ENCODE data around the gene KCTD5.

KCTD5 gene

GRCh38 chr16:2734844-2735515, 52.7 kb downstream of the KCTD5 start:
- DNase-seq, result no peak

- DNase-seq, result no peak
Measured at GRCh38 chr16:2736476-2737237, 54.3 kb downstream of the KCTD5 start.

DNA sequence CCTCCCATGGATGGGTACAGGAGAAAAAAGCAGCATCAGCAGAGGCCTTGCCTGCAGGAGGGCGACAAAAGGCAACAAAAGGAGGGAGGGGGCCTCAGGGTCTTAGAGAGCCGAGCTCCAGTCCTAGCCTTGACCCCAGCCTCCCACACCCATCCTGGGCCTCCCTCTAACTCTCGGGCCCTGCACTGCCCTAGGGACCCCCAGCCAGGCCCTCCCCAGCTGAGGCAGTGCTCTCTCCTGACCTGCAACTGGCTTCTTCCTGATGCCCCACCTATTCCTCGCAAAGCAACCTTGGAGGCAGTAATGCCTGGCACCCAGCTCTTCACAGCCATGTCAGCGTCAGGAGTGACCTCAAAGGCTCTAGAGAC, 54.9 kb downstream of the KCTD5 start:
- DNase-seq, result no peak

DNA sequence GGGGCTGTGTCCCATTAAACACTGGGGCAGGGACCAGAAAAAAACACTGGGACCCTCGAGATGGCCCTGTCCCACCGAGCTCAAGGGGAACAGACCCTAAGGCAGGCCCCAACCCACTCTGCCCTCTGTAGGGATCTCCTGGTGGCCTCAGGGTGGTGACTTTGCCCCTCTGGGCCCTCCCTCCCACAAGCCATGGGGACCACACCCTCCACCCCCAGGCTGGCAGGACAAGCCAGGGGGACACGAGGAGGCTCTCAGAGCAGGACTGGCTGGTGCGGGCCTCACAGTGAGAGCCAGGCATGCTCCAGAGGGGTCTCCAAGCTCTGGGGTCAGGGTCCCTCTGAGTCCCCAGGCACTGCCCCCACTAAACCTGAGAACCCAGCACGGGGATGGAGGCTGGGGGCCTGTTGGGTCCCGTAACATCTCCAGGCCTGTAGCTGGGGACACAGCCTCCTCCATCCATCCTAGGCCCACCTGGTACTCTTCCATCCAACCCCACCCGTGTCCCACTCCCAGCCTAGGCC, 55.6 kb downstream of the KCTD5 start:
- DNase-seq, result no peak

DNA sequence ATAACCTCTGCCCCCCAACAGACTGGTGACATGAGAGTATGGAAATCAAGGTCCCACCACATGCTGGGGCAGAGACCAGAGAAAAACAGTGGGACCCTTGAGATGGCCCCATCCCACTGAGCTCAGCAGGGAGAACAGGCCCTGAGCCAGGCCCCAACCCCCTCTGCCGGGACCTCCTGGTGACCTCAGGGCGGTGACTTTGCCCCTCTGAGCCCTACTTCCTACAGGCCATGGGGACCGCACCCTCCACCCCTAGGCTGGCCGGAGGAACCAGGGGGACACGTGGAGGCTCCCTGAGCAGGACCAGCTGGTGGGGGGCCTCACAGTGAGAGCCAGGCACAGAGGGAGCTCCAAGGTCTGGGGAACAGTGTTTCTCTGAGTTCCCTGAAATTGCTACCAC, 56.3 kb downstream of the KCTD5 start:
- no peak for DNase-seq

DNA sequence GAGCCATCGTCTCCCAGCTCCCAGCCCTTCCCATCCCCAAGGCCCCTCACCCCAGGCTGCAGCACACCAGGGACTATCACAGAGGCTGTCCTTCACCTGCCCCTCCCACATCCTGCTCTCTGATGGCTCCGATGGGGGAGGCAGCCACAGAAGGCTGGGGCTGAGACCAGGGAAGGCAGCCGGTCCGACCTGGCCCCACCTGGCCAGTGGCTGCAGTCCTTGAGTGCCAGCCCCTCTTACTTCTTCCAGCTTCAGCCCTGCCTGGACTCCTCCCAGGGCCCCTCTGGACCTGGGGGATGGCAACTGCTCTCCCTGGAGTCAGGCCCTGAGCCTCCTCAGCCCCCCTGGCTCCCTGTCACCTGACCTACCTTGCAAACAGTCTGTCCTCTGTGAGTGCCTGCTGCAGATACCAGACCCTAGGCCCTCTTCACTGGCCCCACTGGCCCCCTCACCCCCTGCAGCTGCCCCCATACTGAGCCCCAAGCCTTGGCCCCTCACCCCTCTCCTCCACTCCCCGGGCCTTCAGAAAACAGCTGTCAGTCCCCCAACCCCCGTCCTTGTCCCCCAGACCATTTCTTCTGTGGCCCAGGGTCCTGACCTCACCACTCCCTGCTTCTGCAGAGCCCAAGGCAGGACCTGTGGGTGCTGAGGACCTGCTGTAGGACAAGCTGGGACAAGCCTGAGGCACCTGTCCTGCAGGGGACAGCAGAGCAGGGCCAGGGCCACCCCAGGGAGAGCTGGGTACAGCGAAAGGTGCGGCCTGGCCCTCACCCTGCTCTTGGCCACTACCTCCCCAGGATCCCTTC, 57.5 kb downstream of the KCTD5 start:
- DNase-seq, result no peak

GRCh38 chr16:2740476-2740875, 58.2 kb downstream of the KCTD5 start:
- DNase-seq, result no peak

- DNase-seq, result no peak
Measured at GRCh38 chr16:2741168-2741567, 58.8 kb downstream of the KCTD5 start.

DNA sequence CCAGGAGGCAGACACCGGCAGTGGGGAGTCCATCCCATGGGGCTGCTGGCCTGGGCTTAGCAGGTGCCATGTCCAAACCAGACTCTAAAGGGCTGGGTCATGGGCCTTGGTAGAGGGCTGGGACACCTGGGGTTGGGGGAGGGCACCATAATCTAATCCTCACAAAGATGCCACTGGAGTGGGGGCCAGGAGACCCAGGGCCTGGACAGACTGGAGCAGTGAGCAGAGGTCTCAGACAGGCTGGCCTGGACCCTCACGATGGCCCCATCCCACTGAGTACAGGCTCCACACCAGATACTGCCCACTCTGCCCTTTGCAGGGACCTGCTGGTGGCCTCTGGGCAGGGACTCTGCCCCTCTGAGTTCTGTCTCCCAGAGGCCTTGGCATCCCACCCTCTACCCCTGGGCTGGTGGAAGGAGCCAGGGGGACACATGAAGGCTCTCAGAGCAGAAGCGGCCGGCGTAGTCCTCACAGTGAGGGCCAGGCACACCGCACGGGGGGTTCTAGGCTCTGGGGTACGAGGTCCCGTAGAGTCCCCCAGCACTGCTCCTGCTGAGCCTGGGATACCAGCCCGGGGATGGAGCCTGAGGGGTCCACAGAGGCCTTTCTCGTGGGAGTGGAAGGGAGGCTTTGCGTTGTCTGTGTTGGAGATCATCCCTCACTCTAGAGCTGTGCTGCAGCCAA, 60.1 kb downstream of the KCTD5 start:
- DNase-seq, result no peak

DNA sequence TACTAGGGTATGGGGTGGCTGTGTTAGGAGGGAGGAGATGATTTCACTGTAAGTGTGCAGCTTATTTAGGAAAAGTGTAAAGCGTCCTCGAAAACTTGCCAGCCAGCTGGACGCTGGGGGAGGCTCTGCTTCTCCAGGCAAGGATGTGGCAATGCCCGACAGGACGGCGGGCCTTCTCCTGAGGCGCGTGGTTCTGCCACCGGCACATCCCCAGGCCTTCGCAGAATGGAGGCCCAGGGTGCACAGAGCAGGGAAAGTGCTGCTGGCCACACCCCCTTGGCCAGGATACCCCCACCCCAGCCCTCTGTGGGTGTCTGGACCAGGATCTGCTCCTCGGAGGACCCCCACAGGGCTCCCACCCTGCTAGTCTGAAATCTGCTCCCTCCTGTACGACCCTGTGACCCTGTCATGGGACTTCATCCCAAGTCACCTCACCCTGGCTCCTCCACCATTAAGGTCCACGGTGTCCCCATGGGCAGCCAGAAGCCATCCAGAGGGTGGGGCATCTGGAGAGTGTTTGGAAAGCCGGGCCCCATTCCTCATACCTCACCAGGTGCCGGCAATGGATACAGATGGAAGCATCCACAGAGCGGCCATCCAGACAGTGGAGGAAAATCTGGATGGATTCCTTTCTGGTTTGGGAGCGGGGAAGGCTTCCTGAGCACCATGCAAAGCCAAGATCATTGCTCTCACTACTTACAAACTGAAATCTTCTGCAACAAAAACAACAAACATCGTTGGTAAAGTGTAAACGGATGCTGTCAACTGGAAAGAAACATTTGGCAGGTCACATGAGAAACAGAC, 60.9 kb downstream of the KCTD5 start:
- DNase-seq, result no peak

GRCh38 chr16:2744711-2745110, 62.4 kb downstream of the KCTD5 start:
- DNase-seq, result no peak

GRCh38 chr16:2745116-2745890, 63.0 kb downstream of the KCTD5 start:
- DNase-seq, result no peak

- no peak for DNase-seq
Measured at GRCh38 chr16:2745961-2746360, 63.6 kb downstream of the KCTD5 start.

GRCh38 chr16:2748757-2749455, 66.6 kb downstream of the KCTD5 start:
- DNase-seq, result no peak

GRCh38 chr16:2749476-2749875, 67.2 kb downstream of the KCTD5 start:
- no peak for DNase-seq

DNA sequence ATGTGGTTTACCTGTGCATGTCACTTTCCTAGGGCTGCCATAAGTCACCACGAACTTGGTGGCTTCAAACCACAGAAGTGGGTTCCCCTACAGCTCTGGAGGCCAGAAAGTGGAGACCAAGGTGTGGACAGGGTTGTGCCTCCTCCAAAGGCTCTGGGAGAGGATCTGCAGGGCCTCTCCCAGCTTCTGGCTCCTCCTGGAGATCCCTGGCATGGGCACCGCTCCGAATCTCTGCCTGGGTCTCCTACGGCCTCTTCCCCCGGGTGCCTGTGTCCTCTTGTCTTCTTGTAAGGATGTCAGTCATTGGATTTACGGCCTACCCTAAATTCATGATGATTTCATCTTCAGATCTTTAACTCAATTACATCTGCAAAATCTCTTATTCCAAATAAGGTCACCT, 67.6 kb downstream of the KCTD5 start:
- DNase-seq, result no peak

DNA sequence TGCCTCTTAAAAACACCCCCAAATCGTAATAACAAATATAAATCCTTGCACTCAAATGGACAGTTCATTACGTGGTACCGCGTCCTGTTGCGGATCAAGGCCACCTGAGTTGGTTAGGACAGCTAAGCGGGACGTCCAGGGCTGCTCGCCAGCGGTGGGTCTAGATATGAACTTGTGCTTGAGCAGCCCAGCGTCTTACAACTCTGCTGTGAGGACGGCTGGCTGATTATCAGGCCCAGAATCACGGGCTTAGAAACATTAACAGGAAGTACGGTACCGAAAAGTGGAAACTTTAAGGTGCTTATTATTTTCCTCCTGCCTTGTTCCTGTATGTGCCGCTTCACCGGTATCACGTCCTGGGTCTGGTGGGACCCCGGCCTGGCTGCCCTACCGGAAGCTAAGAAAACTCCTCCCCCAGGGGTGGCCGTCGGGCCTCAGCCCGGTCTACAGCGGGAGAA, 69.3 kb downstream of the KCTD5 start:
- DNase-seq, result no peak

DNA sequence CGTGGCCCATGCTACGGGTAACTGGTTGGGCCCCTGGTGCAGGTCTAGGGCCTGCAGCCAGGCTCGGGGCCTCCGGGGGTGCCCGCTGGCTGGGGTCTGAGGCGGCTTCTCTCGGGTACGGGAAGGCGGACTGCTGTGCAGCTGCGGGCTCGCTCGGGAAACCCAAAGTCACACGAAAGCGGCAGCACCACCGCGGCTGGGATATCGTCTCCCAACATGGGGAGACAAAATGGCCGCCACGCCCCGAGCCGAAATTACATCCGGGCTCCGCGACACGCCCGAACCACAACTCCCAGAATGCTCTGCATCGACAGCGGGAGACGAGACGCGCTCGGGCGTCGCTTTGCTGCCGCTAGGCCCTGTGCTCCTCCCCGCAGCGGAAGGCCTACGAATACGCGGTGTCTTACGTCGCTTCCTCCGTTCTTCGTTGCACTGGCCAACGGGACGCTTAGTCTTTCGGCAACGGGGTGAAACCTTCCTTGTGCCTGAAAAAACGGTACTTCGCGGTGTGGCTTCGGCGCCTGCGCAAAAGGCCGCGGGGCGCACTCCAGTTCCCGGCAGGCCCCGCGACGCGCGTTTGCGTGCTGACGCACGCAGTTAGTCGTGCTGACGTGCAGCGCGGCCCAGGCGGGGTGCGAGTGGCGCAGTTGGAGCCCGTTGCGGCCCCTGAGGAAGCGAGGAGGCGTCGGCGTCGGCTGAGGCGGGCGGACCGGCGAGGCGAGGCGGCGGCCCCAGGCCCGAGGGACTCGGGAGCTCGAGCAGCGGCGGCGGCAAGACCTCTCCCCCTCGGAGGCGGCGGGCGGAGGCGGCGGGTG, 69.9 kb downstream of the KCTD5 start, which contains the start of gene SRRM2:
TSS of gene SRRM2 (plus strand) at position 604 of the 815 bp plus-strand sequence. CDS start 3,727 bp downstream, outside the sequence.
- peak; percentile 96 for DNase-seq

All from activated CD4-positive, alpha-beta T cell treated with anti-CD3 and anti-CD28 coated beads, Interleukin-2, amount 50 U/mL, for 16 hours (primary cell).